Lung (tissue), 12 donors: ENCODE measurements around the gene SLC12A3. TPM values are rescaled to one million over a fixed set of nuclear protein-coding genes. Genes with fewer than 3 reads are reported as not detected.
"Not testable (repeated sequence)": the region's sequence is repeated elsewhere in the genome, so short reads cannot be mapped to it uniquely, and the experiment has no call there.

ENCODE experiments used
- ATAC-seq: fragments of 200-7000 bp; cut with Tn5 transposase; one replicate; pipeline ENCODE4 v1.9.1; 2020; ENCODE audit warnings: moderate number of reproducible peaks; ENCODE audit not compliant: insufficient read depth, low FRiP score
- DNase-seq, 3 donors: peaks; one replicate each; pipeline ENCODE4 v3.0.0-alpha.2; 2013 to 2017
- H3K27ac ChIP-seq, 2 donors: one replicate each; pipeline ENCODE4 v1.5.1; 2013; ENCODE audit warnings: mild to moderate bottlenecking in 2 of 2, moderate library complexity in 2 of 2, control low read depth in 1 of 2, inconsistent platforms in 1 of 2, low read depth in 1 of 2, low read length in 1 of 2
- H3K27me3 ChIP-seq, 3 donors: one replicate each; pipeline ENCODE4 v1.5.1; 2013; ENCODE audit warnings: low read length in 2 of 3; ENCODE audit not compliant: control insufficient read depth in 3 of 3, insufficient read depth in 3 of 3
- H3K36me3 ChIP-seq, 4 donors: one replicate each; pipeline ENCODE4 v1.5.1; 2013; ENCODE audit warnings: low read length in 4 of 4, mild to moderate bottlenecking in 1 of 4, moderate library complexity in 1 of 4; ENCODE audit not compliant: control insufficient read depth in 4 of 4, insufficient read depth in 4 of 4
- H3K4me1 ChIP-seq, 5 donors: one replicate each; pipeline ENCODE4 v1.5.1; 2013; ENCODE audit warnings: low read length in 5 of 5, mild to moderate bottlenecking in 2 of 5, moderate library complexity in 1 of 5; ENCODE audit not compliant: control insufficient read depth in 5 of 5, insufficient read depth in 5 of 5
- H3K4me3 ChIP-seq: one replicate; pipeline ENCODE4 v1.5.1; 2013; ENCODE audit warnings: mild to moderate bottlenecking, control low read depth, moderate library complexity
- H3K9ac ChIP-seq, 2 donors: one replicate each; pipeline ENCODE4 v1.5.1; 2013; ENCODE audit warnings: low read length in 2 of 2, control low read depth in 1 of 2; ENCODE audit not compliant: insufficient read depth in 1 of 2
- H3K9me3 ChIP-seq, 4 donors: one replicate each; pipeline ENCODE4 v1.5.1; 2013; ENCODE audit warnings: low read length in 3 of 4, mild to moderate bottlenecking in 1 of 4, moderate library complexity in 1 of 4; ENCODE audit not compliant: control insufficient read depth in 4 of 4, insufficient read depth in 3 of 4
- WGBS, 2 donors: extraction: QIAGEN DNeasy Blood & Tissue Kit; methylation state at CpG; one replicate each; pipeline ENCODE4 v1.1.7; 2013; 5-methylcytosine and 5-hydroxymethylcytosine counted together
- polyA plus RNA-seq, 2 donors: library from polyadenylated mRNA; stranded (reverse); fragments of 200-250 nt; gene quantifications; one replicate each; pipeline ENCODE4 v1.2.1, GENCODE V29; 2013
- total RNA-seq, 2 donors: library from RNA; depleted of rRNA in 1 of 2; stranded (reverse); fragments of >200 nt in 1 of 2; gene quantifications; one replicate each; pipeline ENCODE4 v1.2.1, GENCODE V29; 2014 to 2021
- TF ChIP-seq, protein P1 (sequence below): IDR thresholded peaks from 2 replicates; pipeline ENCODE4 v1.5.1; 2012; ENCODE audit warnings: mild to moderate bottlenecking; ENCODE audit errors: control extremely low read depth, extremely low read depth
- donor health status: control.
- donor health status: control.
- donor health status: Bipolar disorder and iron deficiency.
- donor health status: healthy.
- donor health status: DM: yes; HTN: yes; CAD: no.

The SLC12A3 gene
- total and polyA plus RNA-seq, 4 donors = 0.04 to 0.07 TPM; not detected in 2

DNA sequence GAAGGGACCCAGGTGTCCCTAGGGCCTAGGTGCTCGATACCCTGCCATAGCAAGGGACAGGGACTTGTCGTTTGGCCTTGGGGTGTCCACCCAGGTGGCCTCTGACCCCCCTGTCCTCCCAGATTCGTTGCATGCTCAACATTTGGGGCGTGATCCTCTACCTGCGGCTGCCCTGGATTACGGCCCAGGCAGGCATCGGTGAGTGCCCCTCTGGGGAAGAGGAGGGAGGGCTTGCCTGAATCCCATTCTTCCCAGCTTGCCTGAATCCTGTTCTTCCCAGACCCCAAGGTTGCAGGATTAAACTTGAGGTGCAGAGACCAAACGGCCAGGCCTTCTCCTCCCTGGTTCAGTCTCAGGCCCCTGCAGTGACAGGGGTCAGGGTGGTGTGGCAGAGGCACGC is 3.2 kb downstream of the SLC12A3 start:
- no peaks in the 10 kb centered on the region for H3K9me3 ChIP-seq
- no peaks in the 10 kb centered on the region for H3K27me3 ChIP-seq
- no peak overlapping the region for H3K4me3 ChIP-seq
- no peak overlapping the region for H3K9ac ChIP-seq
- H3K27ac ChIP-seq = no peak overlapping the region
- H3K36me3 ChIP-seq = no peaks in the 10 kb centered on the region
- ATAC-seq = no peak
- peaks cover 0 to 8% (median 4%) of the 10 kb centered on the region in 5 donors for H3K4me1 ChIP-seq
- no peak for DNase-seq
- TF ChIP-seq, protein P1, sequence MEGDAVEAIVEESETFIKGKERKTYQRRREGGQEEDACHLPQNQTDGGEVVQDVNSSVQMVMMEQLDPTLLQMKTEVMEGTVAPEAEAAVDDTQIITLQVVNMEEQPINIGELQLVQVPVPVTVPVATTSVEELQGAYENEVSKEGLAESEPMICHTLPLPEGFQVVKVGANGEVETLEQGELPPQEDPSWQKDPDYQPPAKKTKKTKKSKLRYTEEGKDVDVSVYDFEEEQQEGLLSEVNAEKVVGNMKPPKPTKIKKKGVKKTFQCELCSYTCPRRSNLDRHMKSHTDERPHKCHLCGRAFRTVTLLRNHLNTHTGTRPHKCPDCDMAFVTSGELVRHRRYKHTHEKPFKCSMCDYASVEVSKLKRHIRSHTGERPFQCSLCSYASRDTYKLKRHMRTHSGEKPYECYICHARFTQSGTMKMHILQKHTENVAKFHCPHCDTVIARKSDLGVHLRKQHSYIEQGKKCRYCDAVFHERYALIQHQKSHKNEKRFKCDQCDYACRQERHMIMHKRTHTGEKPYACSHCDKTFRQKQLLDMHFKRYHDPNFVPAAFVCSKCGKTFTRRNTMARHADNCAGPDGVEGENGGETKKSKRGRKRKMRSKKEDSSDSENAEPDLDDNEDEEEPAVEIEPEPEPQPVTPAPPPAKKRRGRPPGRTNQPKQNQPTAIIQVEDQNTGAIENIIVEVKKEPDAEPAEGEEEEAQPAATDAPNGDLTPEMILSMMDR = no peak
- 94 to 95% methylated on average over 9 of the region's 9 CpGs for WGBS, 2 donors

DNA sequence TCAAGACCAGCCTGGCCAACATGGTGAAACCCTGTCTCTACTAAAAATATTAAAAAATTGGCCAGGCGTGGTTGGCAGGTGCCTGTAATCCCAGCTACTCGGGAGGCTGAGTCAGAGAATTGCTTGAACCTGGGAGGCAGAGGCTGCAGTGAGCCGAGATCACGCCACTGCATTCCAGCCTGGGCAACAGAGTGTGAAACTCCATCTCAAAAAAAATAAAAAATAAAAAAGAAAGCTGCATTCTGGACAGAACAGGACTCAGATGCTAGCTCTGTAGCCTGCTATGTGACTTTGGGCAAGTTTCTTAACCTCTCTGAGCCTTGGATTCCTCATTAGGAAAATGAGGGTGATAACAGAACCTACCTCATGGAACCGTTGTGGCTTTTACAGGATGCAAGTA is 3.8 kb downstream of the SLC12A3 start:
- H3K4me3 ChIP-seq, H3K27me3 ChIP-seq, H3K27ac ChIP-seq, H3K4me1 ChIP-seq, ATAC-seq, H3K9me3 ChIP-seq, DNase-seq, H3K9ac ChIP-seq, H3K36me3 ChIP-seq: not testable (repeated sequence)
- 94 to 97% methylated on average over 5 of the region's 5 CpGs for WGBS, 2 donors

- H3K36me3 ChIP-seq = no peaks in the 10 kb centered on the region
- no peaks in the 10 kb centered on the region for H3K27me3 ChIP-seq
- 79 to 80% methylated on average over 24 of the region's 24 CpGs for WGBS, 2 donors
- ATAC-seq = no peak
- no peak for DNase-seq
- no peak overlapping the region for H3K9ac ChIP-seq
- H3K9me3 ChIP-seq = no peaks in the 10 kb centered on the region
- H3K4me1 ChIP-seq = peaks cover 0 to 7% (median 3%) of the 10 kb centered on the region in 5 donors
- H3K4me3 ChIP-seq = no peak overlapping the region
- TF ChIP-seq, protein P1 = peak; percentile 9
- H3K27ac ChIP-seq = no peak overlapping the region
Measured at GRCh38 chr16:56869513-56870275, 4.7 kb downstream of the SLC12A3 start.

- no peaks in the 10 kb centered on the region for H3K36me3 ChIP-seq
- DNase-seq (no peak), ATAC-seq (no peak)
- H3K27ac ChIP-seq = no peak overlapping the region
- H3K9ac ChIP-seq = no peak overlapping the region
- H3K9me3 ChIP-seq = no peaks in the 10 kb centered on the region
- H3K4me3 ChIP-seq = no peak overlapping the region
- peaks cover 0 to 3% (median 0%) of the 10 kb centered on the region in 5 donors for H3K4me1 ChIP-seq
- H3K27me3 ChIP-seq = no peaks in the 10 kb centered on the region
- 94 to 97% methylated on average over 14 of the region's 14 CpGs for WGBS, 2 donors
- TF ChIP-seq, protein P1 = no peak
Measured at GRCh38 chr16:56870276-56870888, 5.4 kb downstream of the SLC12A3 start.
